H1 (cell line): ENCODE measurements around the gene TMEM269.

Experiments used
- BRCA1 ChIP-seq: IDR thresholded peaks from 2 replicates; pipeline ENCODE4 v1.6.1; 2012; ENCODE audit warnings: low read depth, low read length, improper control_type of control experiment
- EP300 ChIP-seq, 2 experiments: IDR thresholded peaks; 1 replicate in 1 of 2; 2 replicates in 1 of 2; pipeline ENCODE4 v1.6.1; 2011 to 2012; ENCODE audit warnings: low read depth in 2 of 2, low read length in 2 of 2, mild to moderate bottlenecking in 2 of 2, borderline replicate concordance in 1 of 2, inconsistent platforms in 1 of 2, moderate library complexity in 1 of 2
- POLR2A ChIP-seq, 2 experiments: IDR thresholded peaks; 1 replicate in 1 of 2; 2 replicates in 1 of 2; pipeline ENCODE4 v1.6.1; 2011; ENCODE audit warnings: low read depth in 2 of 2, low read length in 2 of 2, mild to moderate bottlenecking in 2 of 2; ENCODE audit errors: control extremely low read depth in 1 of 2
- SP1 ChIP-seq: IDR thresholded peaks from 2 replicates; pipeline ENCODE4 v1.6.1; 2011; ENCODE audit warnings: low read depth, low read length
- TAF1 ChIP-seq: IDR thresholded peaks from 2 replicates; pipeline ENCODE4 v1.6.1; 2011; ENCODE audit warnings: mild to moderate bottlenecking, low read depth, low read length
- TEAD4 ChIP-seq: IDR thresholded peaks from 2 replicates; pipeline ENCODE4 v1.6.1; 2012; ENCODE audit warnings: low read depth, low read length, inconsistent platforms, mixed read lengths
- TF ChIP-seq, protein P1 (sequence below), 3 experiments: IDR thresholded peaks; 1 replicate in 2 of 3; 2 replicates in 1 of 3; pipeline versions ENCODE4 v1.5.1 to v1.6.1; 2011; ENCODE audit warnings: low read length in 3 of 3, mild to moderate bottlenecking in 3 of 3, inconsistent platforms in 2 of 3, low read depth in 1 of 3, moderate library complexity in 1 of 3; ENCODE audit not compliant: insufficient read depth in 1 of 3; ENCODE audit errors: control extremely low read depth in 1 of 3
- TF ChIP-seq, protein P2 (sequence below): IDR thresholded peaks from 2 replicates; pipeline ENCODE4 v1.6.1; 2011; ENCODE audit warnings: low read length, improper control_type of control experiment
- TF ChIP-seq, protein P3 (sequence below): IDR thresholded peaks from 2 replicates; pipeline ENCODE4 v1.6.1; 2012; ENCODE audit warnings: low read length, inconsistent platforms

DNA sequence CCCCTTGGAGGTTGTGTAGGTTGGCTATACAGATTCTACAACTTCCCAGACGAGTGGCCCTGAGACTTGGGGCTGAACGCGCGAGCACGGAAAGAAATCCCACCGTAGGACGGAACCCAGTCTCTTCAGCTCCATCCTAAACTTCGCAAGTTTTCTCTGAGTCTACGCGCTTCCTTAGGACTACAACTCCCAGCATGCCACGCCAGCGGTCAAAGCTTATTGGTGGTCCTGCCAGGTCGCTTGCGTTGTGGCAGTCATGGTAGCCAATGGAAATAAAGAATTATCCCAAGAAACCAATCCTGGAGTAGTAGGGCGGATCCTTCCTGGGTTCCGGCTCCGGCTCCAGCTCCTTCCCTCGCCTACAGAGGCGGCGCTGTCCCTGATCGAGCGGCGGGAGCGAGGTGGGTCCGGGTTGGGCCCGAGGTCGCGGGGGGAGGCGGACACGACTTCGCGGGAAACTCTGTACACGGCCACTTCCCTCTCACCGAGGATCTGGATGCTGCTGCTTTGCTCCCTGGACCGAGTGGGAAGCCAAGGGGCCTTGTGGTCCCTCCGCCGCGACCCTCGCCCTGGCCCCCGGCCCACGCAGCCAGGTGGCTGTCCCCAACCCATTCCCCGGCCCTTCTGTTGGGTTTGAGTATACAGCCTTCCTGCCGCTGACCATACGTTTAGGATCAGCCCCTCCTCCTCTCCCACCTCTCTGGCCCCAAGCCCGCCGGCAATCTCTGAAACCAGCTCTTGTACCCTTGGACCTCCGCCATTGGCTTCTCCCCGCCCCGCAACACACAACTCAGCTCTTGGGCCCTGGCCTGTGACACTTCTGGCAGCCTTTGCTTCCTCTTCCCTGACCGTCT is 61.7 kb downstream of the TMEM269 start, which contains the start of gene ZNF691:
- TF ChIP-seq SP1 = peak; percentile 100
- TF ChIP-seq POLR2A (IDR thresholded peaks at IDR 0.05; ENCODE audit: control extremely low read depth in 1 of 2, low read depth in 2 of 2, low read length in 2 of 2) = peak; percentile 60 to 61
- TF ChIP-seq, protein P1, sequence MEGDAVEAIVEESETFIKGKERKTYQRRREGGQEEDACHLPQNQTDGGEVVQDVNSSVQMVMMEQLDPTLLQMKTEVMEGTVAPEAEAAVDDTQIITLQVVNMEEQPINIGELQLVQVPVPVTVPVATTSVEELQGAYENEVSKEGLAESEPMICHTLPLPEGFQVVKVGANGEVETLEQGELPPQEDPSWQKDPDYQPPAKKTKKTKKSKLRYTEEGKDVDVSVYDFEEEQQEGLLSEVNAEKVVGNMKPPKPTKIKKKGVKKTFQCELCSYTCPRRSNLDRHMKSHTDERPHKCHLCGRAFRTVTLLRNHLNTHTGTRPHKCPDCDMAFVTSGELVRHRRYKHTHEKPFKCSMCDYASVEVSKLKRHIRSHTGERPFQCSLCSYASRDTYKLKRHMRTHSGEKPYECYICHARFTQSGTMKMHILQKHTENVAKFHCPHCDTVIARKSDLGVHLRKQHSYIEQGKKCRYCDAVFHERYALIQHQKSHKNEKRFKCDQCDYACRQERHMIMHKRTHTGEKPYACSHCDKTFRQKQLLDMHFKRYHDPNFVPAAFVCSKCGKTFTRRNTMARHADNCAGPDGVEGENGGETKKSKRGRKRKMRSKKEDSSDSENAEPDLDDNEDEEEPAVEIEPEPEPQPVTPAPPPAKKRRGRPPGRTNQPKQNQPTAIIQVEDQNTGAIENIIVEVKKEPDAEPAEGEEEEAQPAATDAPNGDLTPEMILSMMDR (IDR thresholded peaks at IDR 0.05; ENCODE audit: control extremely low read depth in 1 of 3, insufficient read depth in 1 of 3, low read depth in 1 of 3, low read length in 3 of 3) = peak; percentile 17 to 39 (median 39); a peak in 3 of 4 replicates
- TF ChIP-seq BRCA1 = no peak
- TF ChIP-seq EP300 (IDR thresholded peaks at IDR 0.05; ENCODE audit: borderline replicate concordance in 1 of 2, low read depth in 2 of 2, low read length in 2 of 2) = no peak
- TF ChIP-seq, protein P2, sequence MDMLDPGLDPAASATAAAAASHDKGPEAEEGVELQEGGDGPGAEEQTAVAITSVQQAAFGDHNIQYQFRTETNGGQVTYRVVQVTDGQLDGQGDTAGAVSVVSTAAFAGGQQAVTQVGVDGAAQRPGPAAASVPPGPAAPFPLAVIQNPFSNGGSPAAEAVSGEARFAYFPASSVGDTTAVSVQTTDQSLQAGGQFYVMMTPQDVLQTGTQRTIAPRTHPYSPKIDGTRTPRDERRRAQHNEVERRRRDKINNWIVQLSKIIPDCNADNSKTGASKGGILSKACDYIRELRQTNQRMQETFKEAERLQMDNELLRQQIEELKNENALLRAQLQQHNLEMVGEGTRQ = no peak
- TF ChIP-seq, protein P3, sequence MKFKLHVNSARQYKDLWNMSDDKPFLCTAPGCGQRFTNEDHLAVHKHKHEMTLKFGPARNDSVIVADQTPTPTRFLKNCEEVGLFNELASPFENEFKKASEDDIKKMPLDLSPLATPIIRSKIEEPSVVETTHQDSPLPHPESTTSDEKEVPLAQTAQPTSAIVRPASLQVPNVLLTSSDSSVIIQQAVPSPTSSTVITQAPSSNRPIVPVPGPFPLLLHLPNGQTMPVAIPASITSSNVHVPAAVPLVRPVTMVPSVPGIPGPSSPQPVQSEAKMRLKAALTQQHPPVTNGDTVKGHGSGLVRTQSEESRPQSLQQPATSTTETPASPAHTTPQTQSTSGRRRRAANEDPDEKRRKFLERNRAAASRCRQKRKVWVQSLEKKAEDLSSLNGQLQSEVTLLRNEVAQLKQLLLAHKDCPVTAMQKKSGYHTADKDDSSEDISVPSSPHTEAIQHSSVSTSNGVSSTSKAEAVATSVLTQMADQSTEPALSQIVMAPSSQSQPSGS = no peak
- TF ChIP-seq TEAD4 = no peak
- TF ChIP-seq TAF1 = peak; percentile 75
